Right lobe of liver (tissue), 4 donors: ENCODE measurements around the gene SLC35B4.

ENCODE experiments used
- CTCF ChIP-seq, 4 donors: fragments of 200-600 bp in 3 of 4; fragments of 450-650 bp in 1 of 4; IDR thresholded peaks; one replicate each; pipeline versions ENCODE4 v1.5.1 to v1.8.0; 2016 to 2022; ENCODE audit warnings: antibody characterized with exemption in 4 of 4, mild to moderate bottlenecking in 2 of 4
- POLR2A ChIP-seq: fragments of 450-650 bp; IDR thresholded peaks from one replicate; pipeline ENCODE4 v1.6.1; 2017; ENCODE audit warnings: antibody characterized with exemption, mild to moderate bottlenecking
- donor health status: DM: no; HTN: no; CAD: no.
- donor health status: DM: no; HTN: no; CAD: no.
- donor health status: DM: no; HTN: yes; CAD: no.

- TF ChIP-seq CTCF (IDR thresholded peaks at IDR 0.05) (no peak), POLR2A (no peak)
These were observed 37.4 kb downstream of the SLC35B4 start for GRCh38 chr7:134279336-134279735.
